HCT116 (cell line): ENCODE results near the gene TMEM125.

Experiments
- CTCF ChIP-seq, 3 experiments: fragments of 200-600 bp in 1 of 3; sonication (generic) in 1 of 3; IDR thresholded peaks in 2 of 3; conservative IDR thresholded peaks in 1 of 3; 2 replicates each; pipeline ENCODE4 v1.5.1; 2012 to 2017; ENCODE audit warnings: low read depth in 2 of 3, low read length in 2 of 3, antibody characterized with exemption in 1 of 3, borderline replicate concordance in 1 of 3, control low read depth in 1 of 3, mild to moderate bottlenecking in 1 of 3, mixed read lengths in 1 of 3, mixed run types in 1 of 3, moderate library complexity in 1 of 3; ENCODE audit not compliant: insufficient read depth in 1 of 3
- ELF1 ChIP-seq: IDR thresholded peaks from 2 replicates; pipeline ENCODE4 v1.6.1; 2012; ENCODE audit warnings: low read depth, borderline replicate concordance
- EZH2 ChIP-seq: fragments of 200-600 bp; sonication (generic); IDR thresholded peaks from 2 replicates; pipeline ENCODE4 v1.6.1; 2017; ENCODE audit warnings: antibody characterized with exemption, mixed run types
- EZH2phosphoT487 ChIP-seq: fragments of 200-600 bp; IDR thresholded peaks from 2 replicates; pipeline ENCODE4 v1.6.1; 2018; ENCODE audit warnings: antibody characterized with exemption, borderline replicate concordance
- POLR2A ChIP-seq: IDR thresholded peaks from 2 replicates; pipeline ENCODE4 v1.7.0; 2011; ENCODE audit warnings: borderline replicate concordance; ENCODE audit not compliant: insufficient read depth, insufficient read length; ENCODE audit errors: extremely low read depth
- POLR2AphosphoS5 ChIP-seq: IDR thresholded peaks from 2 replicates; pipeline ENCODE4 v1.6.1; 2011; ENCODE audit warnings: mild to moderate bottlenecking, low read depth, low read length, moderate library complexity
- REST ChIP-seq: IDR thresholded peaks from 2 replicates; pipeline ENCODE4 v1.6.1; 2012; ENCODE audit warnings: low read depth
- SIN3A ChIP-seq: IDR thresholded peaks from 2 replicates; pipeline ENCODE4 v1.6.1; 2012; ENCODE audit warnings: low read depth
- YY1 ChIP-seq: IDR thresholded peaks from 2 replicates; pipeline ENCODE4 v1.6.1; 2011; ENCODE audit warnings: low read length, low read depth, moderate library complexity, mild to moderate bottlenecking; ENCODE audit not compliant: insufficient replicate concordance; ENCODE audit errors: extremely low read depth
- ZNF274 ChIP-seq: fragments of 200-500 bp; sonication (Bioruptor generic); IDR thresholded peaks from 2 replicates; pipeline ENCODE4 v1.6.1; 2014; ENCODE audit warnings: mild to moderate bottlenecking, low read depth, low read length, inconsistent platforms
- TF ChIP-seq, protein P1 (sequence below): IDR thresholded peaks from 2 replicates; pipeline ENCODE4 v1.6.1; 2012

GRCh38 chr1:43306688-43307457 is 37.1 kb downstream of the TMEM125 start:
- TF ChIP-seq EZH2phosphoT487 (no peak), POLR2A (no peak), EZH2 (no peak), CTCF (IDR thresholded peaks at IDR 0.05 in 2 of 3, conservative IDR thresholded peaks at IDR 0.05 in 1 of 3; ENCODE audit: borderline replicate concordance in 1 of 3, insufficient read depth in 1 of 3, low read depth in 2 of 3, low read length in 2 of 3) (no peak), ZNF274 (no peak), POLR2AphosphoS5 (no peak), YY1 (no peak), REST (no peak), ELF1 (no peak), SIN3A (no peak)
- TF ChIP-seq, protein P1, sequence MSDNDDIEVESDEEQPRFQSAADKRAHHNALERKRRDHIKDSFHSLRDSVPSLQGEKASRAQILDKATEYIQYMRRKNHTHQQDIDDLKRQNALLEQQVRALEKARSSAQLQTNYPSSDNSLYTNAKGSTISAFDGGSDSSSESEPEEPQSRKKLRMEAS: no peak
